Vagina (tissue), 2 donors: ENCODE results near the gene LAMA2.

Experiments
- CTCF ChIP-seq, 3 experiments: fragments of 450-650 bp in 2 of 3; fragments of 200-600 bp in 1 of 3; sonication (generic) in 1 of 3; IDR thresholded peaks; one replicate each; pipeline ENCODE4 v1.5.1; 2017 to 2019; ENCODE audit warnings: antibody characterized with exemption in 3 of 3, mild to moderate bottlenecking in 2 of 3, moderate library complexity in 2 of 3
- POLR2A ChIP-seq, 2 donors: fragments of 450-650 bp; IDR thresholded peaks; one replicate each; pipeline ENCODE4 v1.6.1; 2017; ENCODE audit warnings: antibody characterized with exemption in 2 of 2, mild to moderate bottlenecking in 2 of 2, moderate library complexity in 2 of 2
- POLR2AphosphoS5 ChIP-seq, 2 donors: sonication (generic); formaldehyde crosslinking; IDR thresholded peaks; one replicate each; pipeline ENCODE4 v1.9.0; 2017; ENCODE audit warnings: antibody characterized with exemption in 2 of 2, mild to moderate bottlenecking in 2 of 2, low read depth in 1 of 2; ENCODE audit not compliant: insufficient read depth in 1 of 2

DNA sequence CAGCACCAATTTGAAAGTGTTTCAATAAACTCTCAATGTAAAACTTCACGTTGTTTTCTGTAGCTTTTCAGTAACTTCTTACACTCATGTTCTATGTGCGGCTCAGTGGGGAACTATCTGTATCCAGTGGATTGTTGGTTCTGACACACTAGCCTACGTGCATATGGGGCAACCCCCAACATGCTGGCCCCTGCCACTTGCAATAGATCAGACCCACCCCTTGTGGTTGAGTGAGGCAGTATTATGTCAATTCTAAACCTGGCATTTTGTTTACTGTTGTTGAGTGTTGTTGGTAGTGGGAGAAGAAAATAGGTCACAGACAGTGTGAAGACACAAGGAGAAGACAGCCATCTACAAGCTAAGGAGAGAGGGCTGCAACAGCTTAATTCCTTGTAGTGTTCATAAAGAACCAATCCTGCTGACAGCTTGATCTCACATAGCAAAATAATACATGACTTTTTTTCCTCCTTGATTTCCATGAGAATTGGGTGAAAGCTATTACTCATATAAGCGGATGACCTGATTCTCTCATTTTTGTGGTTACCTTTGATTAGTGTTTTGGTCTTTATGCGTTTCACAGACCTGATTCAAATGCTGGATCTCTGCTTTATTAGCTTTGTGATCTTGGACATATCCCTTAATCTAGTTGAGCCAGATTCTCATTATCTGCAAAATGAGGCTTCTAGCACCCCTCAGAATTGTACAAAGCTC is 320.4 kb downstream of the LAMA2 start:
- TF ChIP-seq CTCF (IDR thresholded peaks at IDR 0.05): no peak
- TF ChIP-seq POLR2AphosphoS5 (IDR thresholded peaks at IDR 0.05; ENCODE audit: insufficient read depth in 1 of 2, low read depth in 1 of 2): no peak
- no peak for TF ChIP-seq POLR2A (IDR thresholded peaks at IDR 0.05)
